NK-92 (cell line): ENCODE results near the gene SGK2.
"Not testable (repeated sequence)": the region's sequence is repeated elsewhere in the genome, so short reads cannot be mapped to it uniquely, and the experiment has no call there.

Source experiments
- DNase-seq: peaks from one replicate; lab custom pipeline; 2025; ENCODE audit not compliant: unreplicated experiment; lab: John Stamatoyannopoulos, UW

The SGK2 gene

DNA sequence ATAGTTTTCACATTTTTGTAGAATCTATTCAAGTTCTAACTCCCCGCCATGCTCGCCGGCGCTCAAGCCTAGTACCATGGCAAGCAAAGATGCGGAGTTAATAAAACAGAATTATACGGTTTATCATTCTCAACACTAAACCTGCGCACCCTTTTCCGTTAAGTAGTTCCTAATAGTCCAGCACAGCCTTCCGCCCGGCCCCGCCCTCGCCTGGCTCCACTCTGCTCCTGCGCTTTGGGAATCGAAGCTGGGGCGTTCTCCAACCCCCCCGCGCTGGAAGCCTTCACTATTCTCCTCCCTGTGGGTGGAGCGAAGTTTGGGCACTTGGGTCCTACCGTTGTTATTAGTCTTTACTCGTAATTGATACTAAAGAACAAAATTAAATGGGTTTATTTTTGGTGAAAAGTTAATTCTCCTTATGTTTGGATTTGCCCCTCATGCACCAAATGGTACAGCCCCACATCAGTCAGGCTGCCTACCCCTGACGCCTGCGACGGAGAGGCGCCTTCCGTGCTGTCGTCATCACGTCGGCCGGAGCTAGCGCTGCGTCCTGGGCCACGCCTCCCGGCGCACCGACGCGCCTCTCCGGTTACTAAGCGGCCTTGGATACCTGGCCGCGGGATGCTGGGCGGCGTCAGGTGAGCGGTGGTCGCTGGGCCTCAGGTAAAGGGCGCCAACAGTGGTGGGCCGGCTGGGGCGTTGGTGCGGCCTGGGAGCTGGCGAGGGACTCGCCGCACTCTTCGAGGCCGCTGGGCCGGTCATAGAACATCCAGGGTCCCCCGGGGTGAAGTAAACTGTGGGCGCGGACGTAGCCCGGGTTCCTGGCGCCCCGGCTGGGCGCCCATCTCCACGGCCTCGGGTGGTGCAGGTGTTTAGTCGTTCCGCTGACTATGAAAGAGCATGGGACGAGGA, 31.8 kb downstream of the SGK2 start, which contains the start of gene IFT52:
Gene IFT52 (plus strand): TSS at position 546 of the 912 bp plus-strand sequence. CDS start 3,762 bp downstream, outside the sequence.
- DNase-seq = peak; percentile 45

DNA sequence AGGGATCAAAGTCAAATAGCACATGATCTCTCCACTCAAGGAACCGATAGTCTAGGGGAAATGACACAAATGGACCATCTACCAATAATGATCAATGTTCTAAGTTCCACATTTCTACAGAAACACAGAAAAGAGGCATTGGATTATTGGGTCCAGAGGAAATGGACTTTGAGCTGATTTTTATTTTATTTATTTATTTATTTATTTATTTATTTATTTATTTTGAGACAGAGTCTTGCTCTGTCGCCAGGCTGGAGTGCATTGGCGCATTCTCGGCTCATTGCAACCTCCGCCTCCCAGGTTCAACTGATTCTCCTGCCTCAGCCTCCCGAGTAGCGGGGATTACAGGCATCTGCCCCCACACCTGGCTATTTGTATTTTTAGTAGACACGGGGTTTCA, 43.1 kb downstream of the SGK2 start:
- not testable (repeated sequence) for DNase-seq

DNA sequence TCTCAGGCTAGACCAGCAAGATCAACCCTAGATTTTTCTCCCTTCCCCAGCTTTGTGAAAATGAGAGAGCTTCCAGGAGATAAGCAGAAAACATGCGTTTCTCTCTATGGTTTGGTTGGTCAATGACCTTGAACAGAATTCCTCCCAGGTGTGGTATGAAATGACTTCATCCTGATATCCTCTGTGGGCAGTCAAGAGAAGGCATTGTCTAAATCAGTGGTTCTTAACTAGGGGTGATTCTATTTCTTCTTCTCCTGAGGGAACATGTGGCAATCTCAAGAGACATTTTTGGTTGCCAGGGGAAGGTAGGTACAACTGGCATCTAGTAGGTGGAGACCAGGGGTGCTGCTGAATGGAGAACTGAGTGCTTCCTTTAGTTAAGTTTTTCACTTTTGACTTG, 44.3 kb downstream of the SGK2 start:
- no peak for DNase-seq

DNA sequence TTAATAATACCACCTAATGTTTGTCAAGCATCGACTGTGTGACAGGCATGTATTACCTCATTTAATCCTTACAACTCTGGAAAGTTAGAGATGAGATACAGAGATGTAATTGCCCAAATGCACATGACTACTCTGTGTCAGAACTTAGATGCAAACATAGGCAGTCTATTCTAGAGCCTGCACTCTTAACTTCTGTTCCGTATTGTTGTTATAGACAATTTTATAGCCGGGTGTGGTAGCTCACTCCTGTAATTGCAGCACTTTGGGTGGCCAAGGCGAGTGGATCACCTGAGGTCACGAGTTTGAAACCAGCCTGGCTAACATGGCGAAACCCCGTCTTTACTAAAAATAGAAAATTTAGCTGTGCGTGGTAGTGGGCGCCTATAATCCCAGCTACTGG, 46.9 kb downstream of the SGK2 start:
- no peak for DNase-seq

DNA sequence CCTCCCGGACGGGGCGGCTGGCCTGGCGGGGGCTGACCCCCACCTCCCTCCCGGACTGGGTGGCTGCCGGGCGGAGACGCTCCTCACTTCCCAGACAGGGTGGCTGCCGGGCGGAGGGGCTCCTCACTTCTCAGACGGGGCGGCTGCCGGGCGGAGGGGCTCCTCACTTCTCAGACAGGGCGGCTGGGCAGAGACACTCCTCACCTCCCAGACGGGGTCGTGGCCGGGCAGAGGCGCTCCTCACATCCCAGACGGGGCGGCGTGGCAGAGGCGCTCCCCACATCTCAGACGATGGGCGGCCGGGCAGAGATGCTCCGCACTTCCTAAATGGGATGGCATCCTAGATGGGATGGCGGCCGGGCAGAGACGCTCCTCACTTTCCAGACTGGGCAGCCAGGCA, 48.5 kb downstream of the SGK2 start:
- DNase-seq = not testable (repeated sequence)

DNA sequence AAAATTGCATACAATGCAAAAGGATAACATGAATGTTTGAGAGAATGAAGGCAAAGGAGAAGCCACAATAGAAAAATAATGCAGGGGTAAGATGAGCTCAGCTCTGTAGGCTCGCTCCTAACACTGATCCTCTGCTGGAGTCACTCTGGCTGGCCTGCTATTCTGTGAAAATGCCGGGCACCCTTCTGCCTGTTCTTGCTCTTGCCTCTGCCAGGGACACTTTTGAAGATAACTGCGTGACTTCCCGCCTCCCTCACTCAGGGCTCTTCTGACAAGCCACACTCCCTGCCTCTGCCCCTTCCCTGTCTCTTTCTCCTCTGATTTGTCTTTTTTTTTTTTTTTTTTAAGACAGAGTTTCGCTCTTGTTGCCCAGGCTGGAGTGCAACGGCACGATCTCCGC, 72.8 kb downstream of the SGK2 start:
- no peak for DNase-seq
